Measurements from ENCODE around the gene TSPAN9.

The TSPAN9 gene

GRCh38 chr12:3077572-3078081, 448 bp downstream of the TSPAN9 start:
- no peaks in the 10 kb centered on the region for H3K9me3 Mint-ChIP-seq
- H3K36me3 Mint-ChIP-seq = no peaks in the 10 kb centered on the region
- H3K27ac Mint-ChIP-seq = no peak overlapping the region
- no peak for ATAC-seq (ENCODE audit: low read depth)
- DNase-seq (ENCODE audit: low spot score in 2 of 2) = peak in 1 of 2 donors; percentile 28
- peak overlapping the region; percentile 76 for H3K4me3 Mint-ChIP-seq
- H3K4me1 Mint-ChIP-seq = peaks cover 3% of the 10 kb centered on the region
- H3K27me3 Mint-ChIP-seq = peaks cover 2% of the 10 kb centered on the region

- peaks cover 2% of the 10 kb centered on the region for H3K27me3 Mint-ChIP-seq
- no peak for ATAC-seq (ENCODE audit: low read depth)
- H3K4me1 Mint-ChIP-seq = peaks cover 2% of the 10 kb centered on the region
- no peaks in the 10 kb centered on the region for H3K9me3 Mint-ChIP-seq
- peak overlapping the region; percentile 76 for H3K4me3 Mint-ChIP-seq
- no peaks in the 10 kb centered on the region for H3K36me3 Mint-ChIP-seq
- no peak for DNase-seq (ENCODE audit: low spot score in 2 of 2)
- H3K27ac Mint-ChIP-seq = no peak overlapping the region
These were observed 1.1 kb downstream of the TSPAN9 start for GRCh38 chr12:3078086-3078820.

GRCh38 chr12:3081091-3081490, 3.9 kb downstream of the TSPAN9 start:
- H3K4me1 Mint-ChIP-seq = no peaks in the 10 kb centered on the region
- no peaks in the 10 kb centered on the region for H3K36me3 Mint-ChIP-seq
- no peaks in the 10 kb centered on the region for H3K27me3 Mint-ChIP-seq
- H3K9me3 Mint-ChIP-seq = no peaks in the 10 kb centered on the region
- no peak overlapping the region for H3K4me3 Mint-ChIP-seq
- ATAC-seq (ENCODE audit: low read depth) = no peak
- DNase-seq (ENCODE audit: low spot score in 2 of 2) = no peak
- no peak overlapping the region for H3K27ac Mint-ChIP-seq

GRCh38 chr12:3081886-3082285, 4.7 kb downstream of the TSPAN9 start:
- Mint-ChIP-seq H3K27ac (no peak overlapping the region), H3K9me3 (no peaks in the 10 kb centered on the region), H3K27me3 (no peaks in the 10 kb centered on the region), H3K4me1 (no peaks in the 10 kb centered on the region), H3K36me3 (no peaks in the 10 kb centered on the region), H3K4me3 (no peak overlapping the region)
- no peak for DNase-seq (ENCODE audit: low spot score in 2 of 2)
- no peak for ATAC-seq (ENCODE audit: low read depth)

- Mint-ChIP-seq H3K36me3 (no peaks in the 10 kb centered on the region), H3K9me3 (no peaks in the 10 kb centered on the region), H3K27ac (no peak overlapping the region), H3K4me3 (no peak overlapping the region), H3K27me3 (peaks cover 4% of the 10 kb centered on the region), H3K4me1 (no peaks in the 10 kb centered on the region)
- DNase-seq (ENCODE audit: low spot score in 2 of 2) = no peak
- no peak for ATAC-seq (ENCODE audit: low read depth)
These were observed 6.2 kb downstream of the TSPAN9 start for GRCh38 chr12:3083241-3083920.

- no peak overlapping the region for H3K27ac Mint-ChIP-seq
- H3K4me3 Mint-ChIP-seq = no peak overlapping the region
- H3K27me3 Mint-ChIP-seq = peaks cover 4% of the 10 kb centered on the region
- no peaks in the 10 kb centered on the region for H3K4me1 Mint-ChIP-seq
- ATAC-seq (ENCODE audit: low read depth) = no peak
- DNase-seq (ENCODE audit: low spot score in 2 of 2) = no peak
- no peaks in the 10 kb centered on the region for H3K9me3 Mint-ChIP-seq
- H3K36me3 Mint-ChIP-seq = no peaks in the 10 kb centered on the region
These were observed 6.8 kb downstream of the TSPAN9 start for GRCh38 chr12:3083921-3084347.

GRCh38 chr12:3084742-3085141, 7.6 kb downstream of the TSPAN9 start:
- ATAC-seq (ENCODE audit: low read depth) = no peak
- Mint-ChIP-seq H3K4me3 (no peak overlapping the region), H3K36me3 (no peaks in the 10 kb centered on the region)

GRCh38 chr12:3085341-3086139, 8.4 kb downstream of the TSPAN9 start:
- H3K27me3 Mint-ChIP-seq = peaks cover 4% of the 10 kb centered on the region
- H3K4me3 Mint-ChIP-seq = no peak overlapping the region
- no peaks in the 10 kb centered on the region for H3K9me3 Mint-ChIP-seq
- no peak overlapping the region for H3K27ac Mint-ChIP-seq
- H3K4me1 Mint-ChIP-seq = no peaks in the 10 kb centered on the region
- DNase-seq (ENCODE audit: low spot score in 2 of 2) = no peak
- H3K36me3 Mint-ChIP-seq = no peaks in the 10 kb centered on the region
- no peak for ATAC-seq (ENCODE audit: low read depth)

More at GRCh38 chr12:3084742-3085141, 7.6 kb downstream of the TSPAN9 start:
- Mint-ChIP-seq H3K9me3 (no peaks in the 10 kb centered on the region), H3K4me1 (no peaks in the 10 kb centered on the region), H3K27ac (no peak overlapping the region), H3K27me3 (peaks cover 4% of the 10 kb centered on the region)
- DNase-seq (ENCODE audit: low spot score in 2 of 2) = no peak

GRCh38 chr12:3086211-3086610, 9.0 kb downstream of the TSPAN9 start:
- H3K9me3 Mint-ChIP-seq = no peaks in the 10 kb centered on the region
- H3K27ac Mint-ChIP-seq = no peak overlapping the region
- H3K27me3 Mint-ChIP-seq = peaks cover 4% of the 10 kb centered on the region
- ATAC-seq (ENCODE audit: low read depth) (no peak), DNase-seq (ENCODE audit: low spot score in 2 of 2) (no peak)
- H3K4me3 Mint-ChIP-seq = no peak overlapping the region
- H3K4me1 Mint-ChIP-seq = no peaks in the 10 kb centered on the region
- H3K36me3 Mint-ChIP-seq = no peaks in the 10 kb centered on the region

GRCh38 chr12:3086729-3087323, 9.6 kb downstream of the TSPAN9 start:
- ATAC-seq (ENCODE audit: low read depth) (no peak), DNase-seq (ENCODE audit: low spot score in 2 of 2) (no peak)
- no peaks in the 10 kb centered on the region for H3K36me3 Mint-ChIP-seq
- H3K27ac Mint-ChIP-seq = no peak overlapping the region
- no peaks in the 10 kb centered on the region for H3K4me1 Mint-ChIP-seq
- peaks cover 4% of the 10 kb centered on the region for H3K27me3 Mint-ChIP-seq
- H3K4me3 Mint-ChIP-seq = no peak overlapping the region
- H3K9me3 Mint-ChIP-seq = no peaks in the 10 kb centered on the region

- Mint-ChIP-seq H3K36me3 (no peaks in the 10 kb centered on the region), H3K4me1 (no peaks in the 10 kb centered on the region), H3K4me3 (no peak overlapping the region), H3K27ac (no peak overlapping the region), H3K9me3 (no peaks in the 10 kb centered on the region), H3K27me3 (peaks cover 4% of the 10 kb centered on the region)
- DNase-seq (ENCODE audit: low spot score in 2 of 2) (no peak), ATAC-seq (ENCODE audit: low read depth) (no peak)
These were observed 10.8 kb downstream of the TSPAN9 start for GRCh38 chr12:3087758-3088650.

- Mint-ChIP-seq H3K4me1 (no peaks in the 10 kb centered on the region), H3K27me3 (peaks cover 4% of the 10 kb centered on the region), H3K4me3 (no peak overlapping the region), H3K9me3 (no peaks in the 10 kb centered on the region), H3K36me3 (no peaks in the 10 kb centered on the region), H3K27ac (no peak overlapping the region)
- DNase-seq (ENCODE audit: low spot score in 2 of 2) (no peak), ATAC-seq (ENCODE audit: low read depth) (no peak)
These were observed 12.4 kb downstream of the TSPAN9 start for GRCh38 chr12:3089588-3089987.
